IMR-90 (cell line): ENCODE results near the gene SLC29A2. TPM values are rescaled to one million over a fixed set of nuclear protein-coding genes. Genes with fewer than 3 reads are reported as not detected.

ENCODE experiments used
- ATAC-seq: fragments of 200-7000 bp; cut with Tn5 transposase; 2 replicates; pipeline ENCODE4 v1.9.1; 2020; ENCODE audit warnings: low read depth, mild to moderate bottlenecking, moderate library complexity
- BruUV-seq: library from RNA; stranded (reverse); fragments of 400-500 nt; replicated peaks from 2 replicates; lab custom pipeline; 2021; lab: Mats Ljungman, UMichigan
- CTCF ChIA-PET: fragments of 300-600 bp; formaldehyde crosslinking; extraction: SDS; loops from one replicate; lab custom pipeline; 2021; ENCODE audit warnings: antibody characterized with exemption; lab: Yijun Ruan, JAX
- POLR2A ChIA-PET: fragments of 300-600 bp; sonication (Branson Sonifier 250); formaldehyde crosslinking; loops from one replicate; lab custom pipeline; 2022; ENCODE audit warnings: antibody characterized with exemption; ENCODE audit not compliant: unreplicated experiment; lab: Charles Lee
- DNase-seq: peaks from one replicate; pipeline ENCODE4 v3.0.0; 2013
- H2AFZ ChIP-seq: replicated peaks from 2 replicates; pipeline ENCODE3; 2013; ENCODE audit warnings: low read length, mild to moderate bottlenecking; ENCODE audit not compliant: poor library complexity
- H2AK5ac ChIP-seq: 2 replicates; pipeline ENCODE4 v1.6.1; 2013; ENCODE audit warnings: low read depth, low read length, inconsistent platforms
- H2AK9ac ChIP-seq: replicated peaks from 2 replicates; pipeline ENCODE3; 2013; ENCODE audit warnings: mild to moderate bottlenecking, low read depth, low read length, moderate library complexity; ENCODE audit not compliant: poor library complexity
- H2BK120ac ChIP-seq: 2 replicates; pipeline ENCODE4 v1.6.1; 2013; ENCODE audit warnings: low read depth, low read length, inconsistent platforms
- H2BK15ac ChIP-seq: 3 replicates; pipeline ENCODE4 v1.6.1; 2013; ENCODE audit warnings: low read depth, low read length, inconsistent platforms
- H2BK20ac ChIP-seq: 2 replicates; pipeline ENCODE4 v1.6.1; 2013; ENCODE audit warnings: low read depth, mild to moderate bottlenecking, inconsistent platforms, low read length, moderate library complexity
- H2BK5ac ChIP-seq: 2 replicates; pipeline ENCODE4 v1.6.1; 2013; ENCODE audit warnings: mild to moderate bottlenecking, low read depth, low read length, inconsistent platforms; ENCODE audit not compliant: poor library complexity, severe bottlenecking
- H3K14ac ChIP-seq: replicated peaks from 2 replicates; pipeline ENCODE4 v1.6.1; 2013; ENCODE audit warnings: low read depth, low read length, inconsistent platforms
- H3K18ac ChIP-seq: 2 replicates; pipeline ENCODE4 v1.6.1; 2013; ENCODE audit warnings: low read depth, low read length, control low read depth
- H3K23ac ChIP-seq: 2 replicates; pipeline ENCODE4 v1.6.1; 2013; ENCODE audit warnings: low read depth, low read length, inconsistent platforms
- H3K27ac ChIP-seq: 2 replicates; pipeline ENCODE4 v1.5.1; 2013; ENCODE audit warnings: mild to moderate bottlenecking, control low read depth, low read length; ENCODE audit not compliant: insufficient read depth
- H3K27me3 ChIP-seq: 2 replicates; pipeline ENCODE4 v1.6.1; 2013; ENCODE audit warnings: low read length; ENCODE audit not compliant: control insufficient read depth, insufficient read depth
- H3K36me3 ChIP-seq: 2 replicates; pipeline ENCODE4 v1.6.1; 2013; ENCODE audit warnings: low read length, mixed read lengths; ENCODE audit not compliant: control insufficient read depth, insufficient read depth
- H3K4ac ChIP-seq: 2 replicates; pipeline ENCODE4 v1.6.1; 2013; ENCODE audit warnings: low read depth, low read length, inconsistent platforms
- H3K4me1 ChIP-seq: 2 replicates; pipeline ENCODE4 v1.6.1; 2013; ENCODE audit warnings: low read length, mixed read lengths; ENCODE audit not compliant: control insufficient read depth, insufficient read depth
- H3K4me2 ChIP-seq: 2 replicates; pipeline ENCODE4 v1.6.1; 2013; ENCODE audit warnings: low read depth, mild to moderate bottlenecking, control low read depth, low read length, moderate library complexity
- H3K4me3 ChIP-seq: 2 replicates; pipeline ENCODE4 v1.5.1; 2013; ENCODE audit warnings: low read depth, mild to moderate bottlenecking, control low read depth, low read length, moderate library complexity; ENCODE audit not compliant: insufficient read depth
- H3K56ac ChIP-seq: 2 replicates; pipeline ENCODE4 v1.6.1; 2013; ENCODE audit warnings: low read length, inconsistent platforms; ENCODE audit not compliant: insufficient read depth; ENCODE audit errors: extremely low read depth
- H3K79me1 ChIP-seq, 2 experiments: 2 replicates each; pipeline ENCODE4 v1.6.1; 2013; ENCODE audit warnings: low read length in 2 of 2, inconsistent platforms in 1 of 2, low read depth in 1 of 2
- H3K9ac ChIP-seq: 2 replicates; pipeline ENCODE4 v1.6.1; 2013; ENCODE audit warnings: low read depth, low read length, control low read depth
- H3K9me1 ChIP-seq: 2 replicates; pipeline ENCODE4 v1.6.1; 2013; ENCODE audit warnings: low read length, inconsistent platforms; ENCODE audit not compliant: insufficient read depth
- H3K9me3 ChIP-seq: 2 replicates; pipeline ENCODE4 v1.6.1; 2013; ENCODE audit warnings: low read length; ENCODE audit not compliant: control insufficient read depth, insufficient read depth
- H4K20me1 ChIP-seq: 2 replicates; pipeline ENCODE4 v1.6.1; 2013; ENCODE audit warnings: low read length, inconsistent platforms; ENCODE audit not compliant: insufficient read depth
- H4K5ac ChIP-seq: 2 replicates; pipeline ENCODE4 v1.6.1; 2013; ENCODE audit warnings: mild to moderate bottlenecking, low read depth, low read length, control low read depth
- H4K8ac ChIP-seq, 2 experiments: 2 replicates each; pipeline ENCODE4 v1.6.1; 2013; ENCODE audit warnings: low read depth in 2 of 2, low read length in 2 of 2, control low read depth in 1 of 2, inconsistent platforms in 1 of 2
- H4K91ac ChIP-seq: 2 replicates; pipeline ENCODE4 v1.6.1; 2013; ENCODE audit warnings: low read depth, low read length, inconsistent platforms; ENCODE audit not compliant: insufficient read depth
- CEBPB ChIP-seq: IDR thresholded peaks from 2 replicates; pipeline ENCODE4 v1.6.1; 2012; ENCODE audit warnings: low read depth, low read length, improper control_type of control experiment
- POLR2A ChIP-seq: IDR thresholded peaks from 2 replicates; pipeline ENCODE4 v1.6.1; 2012; ENCODE audit warnings: mild to moderate bottlenecking, low read depth, low read length
- WGBS, 2 experiments: methylation state at CpG; one replicate each; pipeline versions ENCODE4 v1.1.5 to v1.1.7; 2013; ENCODE audit warnings: missing lambda C conversion rate in 2 of 2; ENCODE audit not compliant: insufficient read length in 1 of 2; ENCODE audit errors: extremely low coverage in 2 of 2; 5-methylcytosine and 5-hydroxymethylcytosine counted together
- dilution Hi-C: fragments of 300-500 bp; cut with HindIII; formaldehyde crosslinking; loops from one replicate; pipeline ENCODE4 v1.14.3; 2018; ENCODE audit warnings: low sequenced_read_pairs; ENCODE audit not compliant: unreplicated experiment
- in situ Hi-C: fragments of 300-500 bp; cut with MboI; formaldehyde crosslinking; loops from 3 replicates; pipeline ENCODE4 v1.14.3; 2019; ENCODE audit warnings: low sequenced_read_pairs, inconsistent platforms, mixed read lengths
- intact Hi-C: fragments of 100-400 bp; cut with micrococcal nuclease; formaldehyde crosslinking; loops from 2 replicates; pipeline ENCODE4 v1.10.0; 2022
- polyA plus RNA-seq, 3 experiments: library from polyadenylated mRNA; depleted of rRNA; stranded (reverse); fragments of >200 nt; gene quantifications; 2 replicates each; pipeline ENCODE4 v1.2.3, GENCODE V29; 2012; ENCODE audit warnings: low replicate concordance in 1 of 3
- total RNA-seq: library from RNA; depleted of rRNA; stranded (reverse); fragments of >200 nt; gene quantifications from 2 replicates; pipeline ENCODE4 v1.2.3, GENCODE V29; 2012

Gene SLC29A2
- total and polyA plus RNA-seq, 2 of the 4 experiments (the other 2 are of a cell fraction): under 0.01 to 1.2 TPM

GRCh38 chr11:66334605-66335442 is 36.7 kb downstream of the SLC29A2 start:
- peak overlapping the region; percentile 97 for H3K4ac ChIP-seq
- CTCF ChIA-PET: interaction anchor here (0.5 to 2.1 kb wide), 4 partner anchors 23 to 56 kb away, joined by 3 to 17 read pairs (median 3); no protein-coding TSS in a partner anchor
- H4K8ac ChIP-seq: peak overlapping the region; percentile 63 to 79; a peak in 3 of 4 replicates
- TSS peak; percentile 48 for BruUV-seq
- 76% methylated on average over 33 of the region's 42 CpGs; no CpG with 5 or more reads in 1 of the 2 experiments for WGBS, 2 experiments
- peak overlapping the region; percentile 83 for H2AFZ ChIP-seq
- H2BK15ac ChIP-seq: peak overlapping the region; percentile 54; the same call in 1 of the 3 replicates
- peaks cover 21% of the 10 kb centered on the region for H4K20me1 ChIP-seq
- peak overlapping the region; percentile 97 for H2BK5ac ChIP-seq
- no peaks in the 10 kb centered on the region for H3K9me1 ChIP-seq
- peaks cover 5 to 45% of the 10 kb centered on the region in 2 experiments; a peak in 3 of 4 replicates for H3K79me1 ChIP-seq
- peak overlapping the region; percentile 89 for H3K27ac ChIP-seq
- ATAC-seq (no peak), DNase-seq (no peak)
- peak overlapping the region; percentile 69; the same call in 1 of the 2 replicates for H4K5ac ChIP-seq
- H2BK120ac ChIP-seq: peak overlapping the region; percentile 91
- H3K56ac ChIP-seq: peak overlapping the region; percentile 16; the same call in 1 of the 2 replicates
- intact Hi-C loops (no loop called here), in situ Hi-C loops (no loop called here), dilution Hi-C loops (no loop called here)
- peak overlapping the region; percentile 72 for H3K9ac ChIP-seq
- no peaks in the 10 kb centered on the region for H3K27me3 ChIP-seq
- peak overlapping the region; percentile 97 for H3K23ac ChIP-seq
- peaks cover 27% of the 10 kb centered on the region for H3K36me3 ChIP-seq
- H3K9me3 ChIP-seq: no peaks in the 10 kb centered on the region
- POLR2A ChIA-PET: interaction anchor here (1.7 to 2.2 kb wide), 3 partner anchors 8 to 22 kb away, joined by 5 to 23 read pairs (median 5); no protein-coding TSS in a partner anchor
- peak overlapping the region; percentile 38; the same call in 1 of the 2 replicates for H2BK20ac ChIP-seq
- H3K4me2 ChIP-seq: peak overlapping the region; percentile 92
- H3K14ac ChIP-seq: peak overlapping the region; percentile 95
- peak overlapping the region; percentile 90 for H2AK5ac ChIP-seq
- peaks cover 23% of the 10 kb centered on the region for H3K4me1 ChIP-seq
- peak overlapping the region; percentile 99 for H2AK9ac ChIP-seq
- peak overlapping the region; percentile 60 for H3K4me3 ChIP-seq
- peak overlapping the region; percentile 67 for H3K18ac ChIP-seq
- TF ChIP-seq POLR2A (0 out of 2 replicates have a peak, but pooled peaks have one; percentile 6), CEBPB (no peak)
- peak overlapping the region; percentile 90 for H4K91ac ChIP-seq
